Lower leg skin (tissue), 4 donors: ENCODE measurements around the gene PTPN3. TPM values are rescaled to one million over a fixed set of nuclear protein-coding genes. Genes with fewer than 3 reads are reported as not detected.

Experiments
- DNase-seq, 2 donors: peaks; one replicate each; pipeline ENCODE4 v3.0.0-alpha.2; 2019; ENCODE audit warnings: low spot score in 2 of 2
- H3K4me3 ChIP-seq: fragments of 200-600 bp; sonication (generic); 2 replicates; pipeline ENCODE4 v1.5.1; 2017; ENCODE audit warnings: mild to moderate bottlenecking, low read depth; ENCODE audit not compliant: poor library complexity, severe bottlenecking
- POLR2A ChIP-seq, 2 donors: fragments of 450-650 bp; IDR thresholded peaks; one replicate each; pipeline ENCODE4 v1.6.1; 2016 to 2017; ENCODE audit warnings: antibody characterized with exemption in 2 of 2, mild to moderate bottlenecking in 1 of 2, moderate library complexity in 1 of 2
- WGBS, 2 donors: methylation state at CpG; one replicate each; pipeline ENCODE4 v1.1.5; 2018; 5-methylcytosine and 5-hydroxymethylcytosine counted together
- intact Hi-C: fragments of 100-400 bp; cut with DNase I; formaldehyde crosslinking; loops from one replicate; pipeline ENCODE4 v1.15.0; 2023; ENCODE audit warnings: low total_unique reads
- total RNA-seq, 4 donors: library from RNA; depleted of rRNA; stranded (reverse); fragments of >200 nt; gene quantifications; one replicate each; pipeline ENCODE4 v1.1.0, GENCODE V29; 2016
- TF ChIP-seq, protein P1 (sequence below), 3 donors: fragments of 450-650 bp; IDR thresholded peaks; one replicate each; pipeline ENCODE4 v1.5.1; 2016; ENCODE audit warnings: antibody characterized with exemption in 3 of 3, mild to moderate bottlenecking in 3 of 3, moderate library complexity in 2 of 3

PTPN3 gene
- total RNA-seq, 4 donors from 2014 or later, result 36.4 to 44.5 (median 40.7) TPM

DNA sequence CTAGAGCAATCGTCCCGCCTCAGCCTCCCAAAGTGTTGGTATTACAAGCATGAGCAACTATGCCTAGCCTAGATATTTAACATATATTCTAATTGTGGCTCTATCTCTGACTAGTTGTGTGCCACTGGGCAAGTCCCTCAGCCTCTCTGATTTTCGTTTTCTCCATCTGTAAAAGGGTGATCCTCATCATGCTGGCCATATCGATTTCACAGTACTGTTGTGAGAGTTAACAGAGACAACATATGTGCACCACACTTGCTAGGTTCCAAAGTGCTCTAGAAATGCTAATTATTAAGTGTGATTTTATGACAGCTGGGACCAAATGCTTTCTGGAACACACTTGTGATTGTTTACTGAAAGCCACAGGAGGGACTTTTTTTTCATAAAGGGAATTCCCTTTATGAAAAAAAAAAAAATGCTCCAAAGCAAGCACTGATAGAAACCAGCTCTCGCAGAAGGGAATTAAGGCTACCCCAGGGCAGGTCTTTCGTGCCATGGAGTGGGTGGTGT lies 98.8 kb downstream of the PTPN3 start:
- WGBS, 2 donors, result 83 to 84% methylated on average over 6 of the region's 6 CpGs
- no peak for TF ChIP-seq POLR2A (IDR thresholded peaks at IDR 0.05)
- TF ChIP-seq, protein P1, sequence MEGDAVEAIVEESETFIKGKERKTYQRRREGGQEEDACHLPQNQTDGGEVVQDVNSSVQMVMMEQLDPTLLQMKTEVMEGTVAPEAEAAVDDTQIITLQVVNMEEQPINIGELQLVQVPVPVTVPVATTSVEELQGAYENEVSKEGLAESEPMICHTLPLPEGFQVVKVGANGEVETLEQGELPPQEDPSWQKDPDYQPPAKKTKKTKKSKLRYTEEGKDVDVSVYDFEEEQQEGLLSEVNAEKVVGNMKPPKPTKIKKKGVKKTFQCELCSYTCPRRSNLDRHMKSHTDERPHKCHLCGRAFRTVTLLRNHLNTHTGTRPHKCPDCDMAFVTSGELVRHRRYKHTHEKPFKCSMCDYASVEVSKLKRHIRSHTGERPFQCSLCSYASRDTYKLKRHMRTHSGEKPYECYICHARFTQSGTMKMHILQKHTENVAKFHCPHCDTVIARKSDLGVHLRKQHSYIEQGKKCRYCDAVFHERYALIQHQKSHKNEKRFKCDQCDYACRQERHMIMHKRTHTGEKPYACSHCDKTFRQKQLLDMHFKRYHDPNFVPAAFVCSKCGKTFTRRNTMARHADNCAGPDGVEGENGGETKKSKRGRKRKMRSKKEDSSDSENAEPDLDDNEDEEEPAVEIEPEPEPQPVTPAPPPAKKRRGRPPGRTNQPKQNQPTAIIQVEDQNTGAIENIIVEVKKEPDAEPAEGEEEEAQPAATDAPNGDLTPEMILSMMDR (IDR thresholded peaks at IDR 0.05), result no peak
- intact Hi-C loops, result no loop called here
- no peak for DNase-seq
- H3K4me3 ChIP-seq, result no peak overlapping the region

DNA sequence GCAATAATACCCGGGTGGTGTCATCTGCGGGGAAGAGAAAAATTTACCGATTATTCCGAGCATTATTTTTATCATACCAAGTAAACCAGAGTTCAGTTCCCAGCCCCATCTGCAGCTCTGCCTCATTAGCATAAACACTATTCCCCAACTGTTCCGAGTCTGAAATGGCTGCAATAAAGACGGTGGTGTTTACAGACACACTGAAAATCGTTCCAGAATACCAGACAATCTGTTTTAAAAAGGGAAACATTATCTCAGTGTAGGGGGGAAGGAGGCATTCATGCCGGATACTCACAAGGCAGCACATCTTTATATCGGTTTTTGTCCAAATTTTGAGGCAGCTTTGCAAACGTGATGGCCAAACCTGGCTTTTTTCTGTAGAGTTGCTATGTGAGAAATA lies 106.9 kb downstream of the PTPN3 start:
- no peak for DNase-seq
- intact Hi-C loops, result no loop called here
- 75 to 76% methylated on average over 10 of the region's 10 CpGs for WGBS, 2 donors
- no peak for TF ChIP-seq POLR2A (IDR thresholded peaks at IDR 0.05)
- TF ChIP-seq, protein P1 (IDR thresholded peaks at IDR 0.05), result no peak
- H3K4me3 ChIP-seq, result no peak overlapping the region

DNA sequence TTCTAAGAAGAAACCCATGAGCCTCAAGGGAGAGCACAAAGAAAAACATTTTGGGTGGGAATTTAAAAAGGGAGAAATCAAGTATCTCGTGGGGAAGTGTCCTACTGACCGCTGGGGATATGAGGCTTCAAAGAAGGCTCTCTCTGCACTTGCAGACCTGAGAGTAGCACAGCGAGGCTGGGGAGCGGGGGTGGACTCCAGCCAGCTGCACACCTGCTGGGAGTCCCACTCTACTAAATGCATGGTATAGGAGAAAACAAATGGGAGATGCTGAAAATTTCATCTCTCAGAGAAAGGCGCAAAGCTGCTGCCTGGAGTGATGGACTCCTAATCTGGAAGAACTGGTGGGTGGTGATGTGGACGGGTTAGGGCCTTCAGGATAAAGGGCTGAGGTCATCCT lies 110.3 kb downstream of the PTPN3 start:
- intact Hi-C loops, result no loop called here
- TF ChIP-seq POLR2A (IDR thresholded peaks at IDR 0.05), result no peak
- TF ChIP-seq, protein P1 (IDR thresholded peaks at IDR 0.05), result no peak
- 87 to 91% methylated on average over 6 of the region's 6 CpGs for WGBS, 2 donors

DNA sequence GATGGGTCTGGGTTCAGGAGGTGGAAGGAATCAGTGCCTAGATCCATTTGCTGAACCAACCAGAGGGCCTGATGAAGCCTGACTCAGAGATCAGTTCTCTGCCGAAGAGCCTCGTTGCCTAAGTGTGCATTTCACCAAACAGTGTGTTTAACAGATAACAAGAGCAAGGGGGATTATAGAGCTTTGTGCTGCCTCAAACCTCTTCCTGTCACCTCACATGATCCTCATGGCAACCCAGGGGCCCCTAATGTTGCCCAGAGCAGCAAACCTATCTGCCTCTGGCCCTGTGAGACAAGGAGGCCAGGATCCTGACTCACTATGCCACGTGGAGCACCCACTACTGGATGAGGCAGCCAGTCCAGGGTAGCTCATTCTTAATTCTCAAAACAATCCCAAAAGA lies 110.9 kb downstream of the PTPN3 start:
- WGBS, 2 donors, result 68 to 79% methylated on average over 3 of the region's 3 CpGs
- no peak overlapping the region for H3K4me3 ChIP-seq
- TF ChIP-seq POLR2A (IDR thresholded peaks at IDR 0.05), result no peak
- TF ChIP-seq, protein P1 (IDR thresholded peaks at IDR 0.05), result no peak
- no peak for DNase-seq
- intact Hi-C loops, result no loop called here

More for the DNA sequence above, 110.3 kb downstream of the PTPN3 start:
- DNase-seq, result no peak
- no peak overlapping the region for H3K4me3 ChIP-seq

DNA sequence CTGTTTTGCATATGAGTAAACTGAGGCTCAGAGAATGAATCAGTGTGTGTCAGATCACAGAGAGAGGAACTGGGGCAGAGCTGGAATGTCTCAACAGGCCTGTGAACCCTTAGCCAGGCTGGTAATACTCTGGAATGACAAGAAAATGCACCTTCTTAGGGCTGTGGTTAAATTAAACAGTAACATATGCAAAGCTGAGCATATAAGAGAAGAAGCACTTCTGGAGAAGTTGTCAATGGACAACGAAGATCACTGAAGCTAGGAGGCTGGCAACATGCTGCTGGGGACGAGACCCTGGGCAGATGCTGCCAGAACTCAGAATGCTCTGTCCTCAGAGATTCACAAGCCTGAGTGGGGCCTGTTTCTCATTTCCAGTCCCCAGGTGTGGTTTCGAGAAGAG lies 112.6 kb downstream of the PTPN3 start:
- intact Hi-C loops, result no loop called here
- H3K4me3 ChIP-seq, result no peak overlapping the region
- no peak for TF ChIP-seq POLR2A (IDR thresholded peaks at IDR 0.05)
- TF ChIP-seq, protein P1 (IDR thresholded peaks at IDR 0.05), result no peak
- WGBS, 2 donors, result 75 to 84% methylated on average over 3 of the region's 3 CpGs
- DNase-seq, result no peak

DNA sequence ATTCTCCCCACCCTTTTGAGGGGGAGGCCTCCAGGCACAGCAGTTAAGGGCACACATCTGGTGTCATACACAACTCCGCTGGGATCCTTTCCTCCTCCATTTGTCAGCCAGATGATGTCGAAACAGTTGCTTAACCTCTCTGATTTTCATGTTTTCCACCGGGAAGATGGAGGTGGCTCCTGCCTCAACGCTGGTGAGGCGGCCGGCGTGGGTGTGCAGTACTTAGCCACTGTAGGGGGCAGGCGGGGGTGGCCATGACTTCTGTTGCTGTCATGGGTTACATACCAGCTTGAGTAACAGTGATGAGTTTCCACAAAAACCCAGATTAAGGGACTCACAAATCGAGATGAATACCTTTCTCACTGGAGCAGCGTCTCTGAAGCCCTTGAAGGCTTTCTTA lies 114.2 kb downstream of the PTPN3 start:
- intact Hi-C loops, result no loop called here
- DNase-seq, result no peak
- WGBS, 2 donors, result 77 to 84% methylated on average over 10 of the region's 10 CpGs
- no peak for TF ChIP-seq POLR2A (IDR thresholded peaks at IDR 0.05)
- TF ChIP-seq, protein P1 (IDR thresholded peaks at IDR 0.05), result no peak
- H3K4me3 ChIP-seq, result no peak overlapping the region
